Mesenchymal stem cell (in vitro differentiated cells and primary cell): ENCODE measurements around the gene STK32B.

Experiments used
- DNase-seq: peaks from one replicate; pipeline ENCODE4 v3.0.0-alpha.2; 2013
- H2AFZ ChIP-seq: one replicate; pipeline ENCODE4 v1.6.1; 2013; ENCODE audit warnings: low read depth, mild to moderate bottlenecking, control low read depth, inconsistent platforms, low read length, moderate library complexity
- H2AK5ac ChIP-seq: 2 replicates; pipeline ENCODE4 v1.6.1; 2013; ENCODE audit warnings: low read length, moderate library complexity, mild to moderate bottlenecking, inconsistent platforms; ENCODE audit not compliant: severe bottlenecking
- H2BK120ac ChIP-seq: one replicate; pipeline ENCODE4 v1.6.1; 2013; ENCODE audit warnings: low read depth, mild to moderate bottlenecking, inconsistent platforms, low read length, moderate library complexity
- H2BK12ac ChIP-seq, 2 experiments: one replicate each; pipeline ENCODE4 v1.6.1; 2013; ENCODE audit warnings: inconsistent platforms in 2 of 2, low read length in 2 of 2, mild to moderate bottlenecking in 2 of 2, moderate library complexity in 2 of 2, control low read depth in 1 of 2
- H2BK15ac ChIP-seq: one replicate; pipeline ENCODE4 v1.6.1; 2013; ENCODE audit warnings: mild to moderate bottlenecking, low read depth, inconsistent platforms; ENCODE audit not compliant: poor library complexity, severe bottlenecking
- H2BK5ac ChIP-seq: 2 replicates; pipeline ENCODE4 v1.6.1; 2013; ENCODE audit warnings: low read depth, mild to moderate bottlenecking, low read length, control low read depth, inconsistent platforms; ENCODE audit not compliant: poor library complexity, severe bottlenecking
- H3K14ac ChIP-seq, 2 experiments: one replicate each; pipeline ENCODE4 v1.6.1; 2013; ENCODE audit warnings: inconsistent platforms in 2 of 2, low read length in 2 of 2, control low read depth in 1 of 2, mild to moderate bottlenecking in 1 of 2, moderate library complexity in 1 of 2
- H3K18ac ChIP-seq, 2 experiments: one replicate each; pipeline ENCODE4 v1.6.1; 2013; ENCODE audit warnings: inconsistent platforms in 2 of 2, low read length in 2 of 2, control low read depth in 1 of 2, low read depth in 1 of 2, mild to moderate bottlenecking in 1 of 2
- H3K23ac ChIP-seq, 2 experiments: one replicate each; pipeline ENCODE4 v1.6.1; 2013; ENCODE audit warnings: inconsistent platforms in 2 of 2, low read length in 2 of 2, mild to moderate bottlenecking in 2 of 2, moderate library complexity in 2 of 2, control low read depth in 1 of 2
- H3K27ac ChIP-seq: 2 replicates; pipeline ENCODE4 v1.5.1; 2013; ENCODE audit warnings: mild to moderate bottlenecking, moderate library complexity, low read length, control low read depth, inconsistent platforms; ENCODE audit not compliant: poor library complexity, severe bottlenecking
- H3K27me3 ChIP-seq, 2 experiments: 2 replicates each; pipeline versions ENCODE4 v1.6.1 to v1.7.0; 2013; ENCODE audit warnings: low read length in 2 of 2, mild to moderate bottlenecking in 2 of 2, moderate library complexity in 2 of 2, control low read depth in 1 of 2, inconsistent platforms in 1 of 2; ENCODE audit not compliant: control insufficient read depth in 1 of 2, insufficient read depth in 1 of 2
- H3K36me3 ChIP-seq, 2 experiments: 2 replicates each; pipeline versions ENCODE4 v1.6.1 to v1.7.0; 2013; ENCODE audit warnings: low read length in 2 of 2, control low read depth in 1 of 2, inconsistent platforms in 1 of 2, low read depth in 1 of 2, mild to moderate bottlenecking in 1 of 2; ENCODE audit not compliant: insufficient read depth in 2 of 2, control insufficient read depth in 1 of 2
- H3K4ac ChIP-seq, 2 experiments: one replicate each; pipeline ENCODE4 v1.6.1; 2013; ENCODE audit warnings: inconsistent platforms in 2 of 2, low read length in 2 of 2, mild to moderate bottlenecking in 2 of 2, moderate library complexity in 2 of 2, control low read depth in 1 of 2, low read depth in 1 of 2
- H3K4me1 ChIP-seq: 2 replicates; pipeline ENCODE4 v1.6.1; 2013; ENCODE audit warnings: low read depth, low read length, control low read depth; ENCODE audit not compliant: control insufficient read depth, insufficient read depth
- H3K4me2 ChIP-seq: 2 replicates; pipeline ENCODE4 v1.6.1; 2013; ENCODE audit warnings: low read length, mild to moderate bottlenecking, inconsistent platforms; ENCODE audit not compliant: poor library complexity, severe bottlenecking
- H3K4me3 ChIP-seq, 2 experiments: 2 replicates each; pipeline versions ENCODE4 v1.5.1 to v1.7.0; 2013; ENCODE audit warnings: low read length in 2 of 2, mild to moderate bottlenecking in 2 of 2, control low read depth in 1 of 2, low read depth in 1 of 2; ENCODE audit not compliant: insufficient read depth in 1 of 2
- H3K79me1 ChIP-seq: replicated peaks from 2 replicates; pipeline ENCODE4 v1.6.1; 2013; ENCODE audit warnings: mild to moderate bottlenecking, control low read depth, low read length, inconsistent platforms; ENCODE audit not compliant: poor library complexity, severe bottlenecking
- H3K9ac ChIP-seq: 2 replicates; pipeline ENCODE4 v1.7.0; 2013; ENCODE audit warnings: mild to moderate bottlenecking, low read length, moderate library complexity
- H3K9me3 ChIP-seq: 2 replicates; pipeline ENCODE4 v1.7.0; 2013; ENCODE audit warnings: mild to moderate bottlenecking, low read length; ENCODE audit not compliant: control insufficient read depth
- H4K8ac ChIP-seq: one replicate; pipeline ENCODE4 v1.6.1; 2013; ENCODE audit warnings: inconsistent platforms, mild to moderate bottlenecking, low read length, moderate library complexity
- H4K91ac ChIP-seq: one replicate; pipeline ENCODE4 v1.6.1; 2013; ENCODE audit warnings: mild to moderate bottlenecking, low read length, inconsistent platforms
- WGBS: methylation state at CpG from one replicate; pipeline ENCODE4 v1.1.7; 2013; ENCODE audit warnings: mixed read lengths; 5-methylcytosine and 5-hydroxymethylcytosine counted together

STK32B gene

GRCh38 chr4:5307928-5308327 lies 256.6 kb downstream of the STK32B start:
- peaks cover 3% of the 10 kb centered on the region for H3K79me1 ChIP-seq
- no peak overlapping the region for H3K18ac ChIP-seq
- H4K8ac ChIP-seq = no peak overlapping the region
- H3K4me3 ChIP-seq = no peak overlapping the region
- H2BK120ac ChIP-seq = no peak overlapping the region
- H4K91ac ChIP-seq = no peak overlapping the region
- WGBS = 82% methylated on average over 3 of the region's 3 CpGs
- peaks cover 4% of the 10 kb centered on the region for H3K9me3 ChIP-seq
- H2AFZ ChIP-seq = no peak overlapping the region
- H3K27me3 ChIP-seq = no peaks in the 10 kb centered on the region
- H3K9ac ChIP-seq = no peak overlapping the region
- no peak overlapping the region for H2AK5ac ChIP-seq
- no peak overlapping the region for H3K14ac ChIP-seq
- H2BK5ac ChIP-seq = no peak overlapping the region
- H3K27ac ChIP-seq = no peak overlapping the region
- DNase-seq = no peak
- no peak overlapping the region for H3K4ac ChIP-seq
- no peak overlapping the region for H2BK12ac ChIP-seq
- H3K4me2 ChIP-seq = no peak overlapping the region
- H3K4me1 ChIP-seq = no peaks in the 10 kb centered on the region
- no peak overlapping the region for H3K23ac ChIP-seq
- H2BK15ac ChIP-seq = no peak overlapping the region
- no peaks in the 10 kb centered on the region for H3K36me3 ChIP-seq

GRCh38 chr4:5322321-5322720 lies 271.0 kb downstream of the STK32B start:
- Histone ChIP-seq H4K91ac (no peak overlapping the region), H2AK5ac (no peak overlapping the region), H2BK120ac (no peak overlapping the region), H2BK12ac (no peak overlapping the region), H3K23ac (no peak overlapping the region), H3K4me3 (no peak overlapping the region), H2AFZ (no peak overlapping the region), H3K9me3 (peaks cover 20% of the 10 kb centered on the region), H3K4ac (no peak overlapping the region), H3K36me3 (no peaks in the 10 kb centered on the region), H3K79me1 (peaks cover 2% of the 10 kb centered on the region), H2BK15ac (no peak overlapping the region), H3K18ac (no peak overlapping the region), H3K4me2 (no peak overlapping the region), H2BK5ac (no peak overlapping the region), H3K4me1 (no peaks in the 10 kb centered on the region), H3K27me3 (no peaks in the 10 kb centered on the region), H3K9ac (no peak overlapping the region), H4K8ac (no peak overlapping the region), H3K27ac (no peak overlapping the region), H3K14ac (no peak overlapping the region)
- 52% methylated on average over 2 of the region's 2 CpGs for WGBS
- DNase-seq = no peak

- Histone ChIP-seq H3K27ac (no peak overlapping the region), H2BK12ac (no peak overlapping the region), H2AFZ (no peak overlapping the region), H4K8ac (no peak overlapping the region), H2AK5ac (no peak overlapping the region), H3K4ac (no peak overlapping the region), H3K4me3 (no peak overlapping the region), H2BK5ac (no peak overlapping the region), H2BK120ac (no peak overlapping the region), H3K4me2 (no peak overlapping the region), H3K23ac (no peak overlapping the region), H3K79me1 (no peaks in the 10 kb centered on the region), H3K36me3 (peaks cover 0 to 4% of the 10 kb centered on the region in 2 experiments), H3K18ac (no peak overlapping the region), H2BK15ac (no peak overlapping the region), H4K91ac (no peak overlapping the region), H3K14ac (no peak overlapping the region), H3K9ac (no peak overlapping the region), H3K27me3 (no peaks in the 10 kb centered on the region), H3K9me3 (peaks cover 10% of the 10 kb centered on the region), H3K4me1 (no peaks in the 10 kb centered on the region)
- no peak for DNase-seq
- WGBS = 64% methylated on average over 3 of the region's 3 CpGs
These were observed 279.2 kb downstream of the STK32B start for GRCh38 chr4:5330339-5330989.

GRCh38 chr4:5337731-5338130 lies 286.5 kb downstream of the STK32B start:
- no peak overlapping the region for H3K18ac ChIP-seq
- H3K27me3 ChIP-seq = no peaks in the 10 kb centered on the region
- H3K9me3 ChIP-seq = no peaks in the 10 kb centered on the region
- H3K4me3 ChIP-seq = no peak overlapping the region
- no peak overlapping the region for H2AK5ac ChIP-seq
- H3K23ac ChIP-seq = no peak overlapping the region
- H3K4ac ChIP-seq = no peak overlapping the region
- H2AFZ ChIP-seq = no peak overlapping the region
- H3K9ac ChIP-seq = no peak overlapping the region
- H2BK12ac ChIP-seq = no peak overlapping the region
- WGBS = 45% methylated on average over 1 of the region's 2 CpGs
- H3K4me1 ChIP-seq = no peaks in the 10 kb centered on the region
- no peak overlapping the region for H4K91ac ChIP-seq
- H3K4me2 ChIP-seq = no peak overlapping the region
- peak; percentile 36 for DNase-seq
- no peak overlapping the region for H2BK15ac ChIP-seq
- no peak overlapping the region for H4K8ac ChIP-seq
- H3K36me3 ChIP-seq = no peaks in the 10 kb centered on the region
- H2BK120ac ChIP-seq = no peak overlapping the region
- no peak overlapping the region for H3K14ac ChIP-seq
- H3K27ac ChIP-seq = no peak overlapping the region
- no peak overlapping the region for H2BK5ac ChIP-seq
- no peaks in the 10 kb centered on the region for H3K79me1 ChIP-seq
